ENCODE results near the gene CEP104. TPM values are rescaled to one million over a fixed set of nuclear protein-coding genes. Genes with fewer than 3 reads are reported as not detected.
A peak's percentile ranks its signal among the peaks of the same experiment; 100 is the strongest.

The CEP104 gene
- total and polyA plus RNA-seq, 9 of the 15 experiments (the other 6 are each of a cell fraction or from before 2014, with no cell fraction given), result 11.2 to 63.4 (median 42.6) TPM

- TF ChIP-seq ZBTB34 (CRISPR knock-in tag; IDR thresholded peaks at IDR 0.05), result no peak
- TF ChIP-seq RBM17 (IDR thresholded peaks at IDR 0.05; ENCODE audit: borderline replicate concordance, low read depth, low read length), result no peak
- no peak for TF ChIP-seq VEZF1 (CRISPR knock-in tag; IDR thresholded peaks at IDR 0.05)
- TF ChIP-seq REST (IDR thresholded peaks at IDR 0.05; ENCODE audit: borderline replicate concordance), result no peak
- no peak for TF ChIP-seq REST (CRISPR knock-in tag; IDR thresholded peaks at IDR 0.05; ENCODE audit: low read depth)
- TF ChIP-seq NFIX (CRISPR knock-in tag; IDR thresholded peaks at IDR 0.05; ENCODE audit: low read depth), result peak; percentile 6; the same call in 1 of the 2 replicates
- TF ChIP-seq ZNF124 (CRISPR knock-in tag; IDR thresholded peaks at IDR 0.05), result no peak
- no peak for TF ChIP-seq ZBTB9 (CRISPR knock-in tag; IDR thresholded peaks at IDR 0.05)
- no peak for TF ChIP-seq USF1 (CRISPR knock-in tag; IDR thresholded peaks at IDR 0.05)
- no peak for TF ChIP-seq RBM14 (IDR thresholded peaks at IDR 0.05; ENCODE audit: borderline replicate concordance, insufficient read depth, low read depth, low read length)
- no peak for TF ChIP-seq SRSF9 (IDR thresholded peaks at IDR 0.05; ENCODE audit: borderline replicate concordance, low read depth, low read length)
- TF ChIP-seq NFIC (IDR thresholded peaks at IDR 0.05), result peak; percentile 81
- TF ChIP-seq ZNF780A (CRISPR knock-in tag; IDR thresholded peaks at IDR 0.05), result no peak
- TF ChIP-seq DPF2 (IDR thresholded peaks at IDR 0.05), result no peak
These were observed 34.4 kb upstream of the CEP104 start (continued) for GRCh38 chr1:3891329-3891865.
